HG03378 (cell line): ENCODE results near the gene RETREG1.

Source experiments
- ATAC-seq: cut with Tn5 transposase; IDR thresholded peaks from one replicate; pipeline ENCODE4 v1.9.1; 2021; ENCODE audit warnings: mild to moderate bottlenecking, moderate library complexity; ENCODE audit not compliant: unreplicated experiment

Gene RETREG1

DNA sequence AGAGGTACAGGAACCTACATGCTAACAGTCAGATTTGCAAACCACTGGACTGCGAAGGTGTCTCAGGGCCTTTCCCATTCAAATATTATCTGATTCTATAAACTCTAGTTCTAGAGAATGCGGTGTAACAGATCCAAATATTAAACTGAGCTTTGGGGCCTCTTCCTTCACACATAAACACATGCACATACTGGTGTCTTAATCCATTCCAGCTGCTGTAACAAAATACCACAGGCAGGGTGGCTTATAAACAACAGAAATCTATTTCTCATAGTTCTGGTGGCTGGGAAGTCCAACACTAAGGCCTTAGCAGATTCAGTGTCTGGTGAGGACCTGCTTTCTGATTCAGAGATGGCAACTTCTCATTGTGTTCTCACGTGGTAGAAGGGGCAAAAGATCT, 30.2 kb downstream of the RETREG1 start:
- ATAC-seq: peak; percentile 42

DNA sequence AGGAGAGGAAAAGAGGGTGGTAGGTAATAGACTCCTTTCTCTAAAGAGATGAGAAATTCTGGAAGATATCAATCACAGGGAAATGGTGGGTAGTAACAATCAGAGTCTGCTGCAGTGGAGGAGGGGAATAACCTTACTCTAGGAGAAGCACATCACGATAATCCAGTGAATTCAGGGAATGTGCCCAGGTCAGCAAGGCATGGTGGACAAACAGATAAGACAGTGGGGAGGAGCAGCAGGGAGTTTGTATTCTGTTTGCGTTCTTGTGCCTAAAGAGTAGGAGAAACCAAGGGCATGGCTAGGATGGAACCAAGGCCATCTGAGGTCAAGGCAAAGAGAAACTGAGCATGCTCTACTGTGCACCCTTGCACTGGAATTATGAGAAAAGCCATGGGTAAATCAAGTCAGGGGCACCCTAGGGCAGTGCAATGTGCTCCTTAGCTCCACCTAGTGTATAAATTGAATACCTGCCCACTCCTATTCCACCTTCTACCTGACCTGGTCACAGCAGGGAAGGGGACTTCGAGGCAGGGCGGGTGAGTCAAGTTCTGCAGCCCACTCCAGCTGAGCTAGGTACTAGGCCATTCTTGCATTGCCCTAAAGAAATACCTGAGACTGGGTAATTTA, 31.6 kb downstream of the RETREG1 start:
- ATAC-seq: peak; percentile 42

DNA sequence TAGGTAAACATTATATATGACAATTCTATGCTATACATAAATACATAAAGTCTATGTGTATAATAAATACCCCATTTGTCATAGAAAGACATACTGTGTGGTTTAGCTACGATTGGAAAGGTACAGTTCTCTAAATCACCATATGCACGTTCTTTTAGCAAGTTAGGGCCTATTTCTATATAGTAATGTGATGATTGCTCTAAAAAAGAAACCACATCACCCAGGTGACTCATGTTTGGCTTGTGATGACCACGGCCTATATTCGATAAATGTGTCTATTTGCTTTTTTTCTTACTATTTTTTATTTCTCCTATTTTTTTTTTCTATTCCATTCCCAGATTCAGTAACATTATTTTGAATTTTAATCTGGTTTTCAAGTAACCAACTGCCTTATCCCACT, 34.7 kb downstream of the RETREG1 start:
- no peak for ATAC-seq

DNA sequence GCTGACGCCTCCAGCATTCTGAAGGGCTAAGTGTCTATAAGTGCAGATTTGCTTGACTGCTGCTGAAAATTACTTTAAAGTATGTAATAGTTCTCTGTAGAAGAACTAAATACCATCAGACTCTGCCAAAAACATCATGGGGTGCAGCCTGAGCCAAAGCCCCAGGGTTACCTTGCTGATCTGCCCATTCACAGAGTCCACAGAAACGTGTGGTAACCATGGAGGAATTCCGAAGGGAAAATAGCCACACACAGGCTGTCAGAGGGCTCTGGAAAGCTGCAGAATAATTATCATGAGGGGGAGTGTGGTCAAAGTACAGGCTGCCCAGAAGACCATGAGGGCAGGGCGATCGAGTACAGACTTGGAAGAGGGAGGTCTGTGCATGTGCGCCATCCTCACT, 36.4 kb downstream of the RETREG1 start:
- ATAC-seq: no peak

DNA sequence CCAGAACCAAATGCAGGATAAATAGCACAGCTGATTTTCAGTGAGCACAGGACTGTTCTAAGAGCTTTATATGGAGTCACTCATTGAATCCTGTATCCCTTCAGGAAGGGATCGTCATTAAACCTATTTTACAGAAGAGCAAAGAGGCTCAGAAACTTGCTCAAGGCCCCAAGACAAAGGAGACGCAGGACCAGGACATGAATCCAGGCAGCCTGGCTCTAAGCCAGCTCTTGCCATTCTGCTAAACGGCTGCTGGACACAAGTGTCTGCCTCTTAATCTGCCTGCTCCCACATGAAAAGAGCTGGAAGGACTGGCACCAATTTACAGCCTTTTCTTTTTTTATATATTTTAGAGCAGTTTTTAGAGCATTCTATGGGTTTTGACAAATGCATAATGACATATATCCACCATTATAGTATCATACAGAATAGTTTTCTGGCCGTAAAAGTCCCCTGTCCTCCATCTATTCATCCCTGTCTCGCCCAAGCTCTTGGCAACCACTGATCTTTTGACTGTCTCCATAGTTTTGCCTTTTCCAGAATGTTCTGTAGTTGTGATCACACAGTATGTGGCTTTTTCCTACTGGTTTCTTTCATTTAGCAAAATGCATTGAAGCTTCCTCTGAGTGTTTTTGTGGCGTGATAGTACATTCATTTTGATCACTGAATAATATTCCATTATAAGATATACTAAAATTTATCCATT, 37.5 kb downstream of the RETREG1 start:
- ATAC-seq: no peak

DNA sequence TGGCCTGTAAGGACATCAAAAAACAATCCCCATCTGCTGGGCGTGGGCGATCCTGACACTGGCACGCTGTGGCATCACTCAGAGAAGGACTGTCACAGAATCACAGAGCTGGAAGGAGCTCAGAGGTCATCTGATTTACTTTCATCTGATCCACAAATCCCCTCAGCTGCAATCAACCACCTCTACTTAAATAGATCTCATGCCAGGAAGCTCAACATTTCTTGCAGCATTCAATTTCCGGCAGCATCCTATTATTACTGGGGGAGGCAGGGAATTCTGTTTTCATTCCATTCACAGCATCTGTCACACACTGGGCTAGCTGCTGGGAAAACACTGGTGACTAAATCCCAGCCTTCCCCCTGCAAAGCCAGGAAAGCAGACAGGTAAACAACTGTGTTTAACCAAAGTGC, 38.3 kb downstream of the RETREG1 start:
- no peak for ATAC-seq

DNA sequence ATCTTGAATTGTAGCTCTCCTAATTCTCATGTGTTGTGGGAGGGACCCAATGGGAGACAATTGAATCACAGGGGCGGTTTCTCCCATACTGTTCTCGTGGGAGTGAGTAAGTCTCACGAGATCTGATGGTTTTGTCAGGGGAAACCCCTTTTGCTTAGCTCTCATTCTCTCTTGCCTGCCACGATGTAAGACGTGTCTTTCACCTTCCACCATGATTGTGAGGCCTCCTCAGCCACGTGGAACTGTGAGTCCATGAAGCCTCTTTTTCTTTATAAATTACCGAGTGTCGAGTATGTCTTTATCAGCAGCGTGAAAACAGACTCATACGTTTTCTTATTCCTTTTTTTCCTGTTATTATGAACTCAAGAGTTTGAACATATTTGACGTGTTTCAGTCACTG, 39.1 kb downstream of the RETREG1 start:
- no peak for ATAC-seq

DNA sequence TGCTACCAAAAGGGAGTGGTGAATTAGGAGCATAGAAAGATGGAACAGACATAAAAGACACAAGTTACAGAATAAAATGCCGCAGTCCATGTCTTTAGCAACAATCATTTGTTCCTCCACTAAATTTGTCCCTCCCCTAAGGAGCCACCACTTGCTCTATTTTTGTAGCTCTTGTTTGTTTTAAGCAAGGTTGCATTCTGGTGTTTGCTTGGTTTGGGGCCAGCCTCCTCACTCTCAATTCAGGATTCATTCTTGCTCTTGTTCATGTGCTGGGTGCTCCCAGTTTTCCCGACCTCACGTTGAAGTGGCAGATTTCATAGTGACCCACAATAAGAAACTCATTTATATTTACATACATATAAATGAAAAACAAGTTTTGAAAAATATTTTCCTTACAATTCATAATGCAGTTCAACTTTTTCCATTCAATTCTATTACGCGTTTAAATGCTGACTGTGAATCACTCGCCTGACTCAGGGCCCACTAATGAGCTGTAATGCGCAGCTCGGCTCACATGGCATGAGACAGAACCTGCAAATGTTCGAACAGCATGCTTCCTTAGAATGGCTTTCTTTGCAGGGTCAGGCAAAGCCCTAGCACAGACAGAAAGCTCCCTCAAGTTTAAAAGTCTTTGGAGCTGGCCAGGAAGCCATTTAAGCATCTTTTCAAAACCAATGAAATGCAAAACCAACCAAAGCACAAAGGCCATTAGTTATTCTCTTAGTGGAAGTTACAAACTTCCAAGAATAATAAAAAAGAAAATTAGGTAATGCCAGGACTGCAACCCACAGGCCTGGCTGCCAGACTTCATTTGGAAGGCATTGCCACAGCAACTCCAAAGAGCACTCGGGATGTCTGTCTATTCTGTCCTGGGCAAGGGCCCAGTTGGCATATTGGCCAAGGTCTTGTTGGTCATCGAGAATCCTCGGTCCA, 41.7 kb downstream of the RETREG1 start:
- no peak for ATAC-seq

DNA sequence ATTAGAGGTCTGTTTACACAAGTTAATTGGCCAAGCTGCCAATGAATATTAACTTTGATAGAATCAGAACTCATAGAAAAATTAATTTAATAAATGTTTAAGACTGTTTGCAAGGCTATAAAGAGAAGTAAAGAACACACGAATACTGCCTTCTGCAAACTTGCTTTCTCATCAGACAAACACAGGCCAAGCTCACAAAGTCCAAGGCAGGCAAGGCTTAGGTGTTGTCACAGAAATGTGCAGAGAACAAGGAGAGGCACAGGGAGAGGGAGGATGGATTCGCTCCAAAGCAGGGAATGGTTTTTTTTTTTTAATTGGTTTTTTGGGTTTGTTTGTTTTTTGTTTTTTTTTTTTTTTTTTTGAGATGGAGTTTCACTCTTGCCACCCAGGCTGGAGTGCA, 43.4 kb downstream of the RETREG1 start:
- ATAC-seq: no peak

DNA sequence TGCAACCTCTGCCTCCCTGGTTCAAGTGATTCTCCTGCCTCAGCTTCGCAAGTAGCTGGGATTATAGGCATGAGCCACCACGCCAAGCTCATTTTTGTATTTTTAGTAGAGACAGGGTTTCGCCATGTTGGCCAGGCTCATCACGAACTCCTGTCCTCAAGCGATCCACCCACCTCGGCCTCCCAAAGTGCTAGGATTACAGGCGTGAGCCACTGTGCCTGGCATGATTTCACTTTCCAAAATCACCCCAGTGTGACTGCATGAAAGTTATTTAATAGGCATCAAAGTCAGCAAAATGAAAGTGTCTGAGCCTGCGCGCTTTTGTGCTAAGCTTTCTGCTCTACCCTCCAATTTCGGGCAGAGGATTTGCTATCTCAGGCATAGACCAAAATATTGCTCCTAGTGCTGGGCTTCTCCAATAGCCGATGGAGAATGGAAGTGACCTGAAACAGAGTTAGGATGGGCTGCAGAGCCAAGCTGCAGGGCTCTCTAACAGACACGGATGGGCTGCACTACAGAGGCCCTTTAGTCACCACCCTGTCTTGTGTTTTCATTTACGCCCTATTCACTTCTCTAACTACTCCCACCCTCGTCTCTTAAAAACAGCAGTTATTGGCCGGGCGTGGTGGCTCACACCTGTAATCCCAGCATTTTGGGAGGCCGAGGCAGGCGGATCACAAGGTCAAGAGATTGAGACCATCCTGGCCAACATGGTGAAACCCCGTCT, 44.3 kb downstream of the RETREG1 start:
- ATAC-seq: no peak

DNA sequence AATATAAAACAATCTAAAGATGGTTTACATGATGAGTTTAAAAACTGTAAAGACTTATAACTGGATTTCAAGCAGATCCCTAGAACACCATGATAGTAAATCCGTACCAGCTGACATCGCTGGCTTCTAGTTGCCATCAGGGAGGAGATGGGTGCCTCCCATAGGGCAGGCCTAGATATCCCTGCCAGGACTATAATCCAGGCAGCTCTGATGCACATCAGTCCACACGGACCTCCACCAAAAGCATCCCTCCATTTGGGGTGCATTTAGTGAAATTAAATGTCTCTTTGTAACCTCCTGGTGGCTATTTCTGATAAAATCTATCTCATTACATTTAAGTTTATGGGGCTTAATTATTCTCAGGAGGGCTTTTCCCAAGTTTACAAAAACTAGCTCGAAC, 45.8 kb downstream of the RETREG1 start:
- no peak for ATAC-seq

DNA sequence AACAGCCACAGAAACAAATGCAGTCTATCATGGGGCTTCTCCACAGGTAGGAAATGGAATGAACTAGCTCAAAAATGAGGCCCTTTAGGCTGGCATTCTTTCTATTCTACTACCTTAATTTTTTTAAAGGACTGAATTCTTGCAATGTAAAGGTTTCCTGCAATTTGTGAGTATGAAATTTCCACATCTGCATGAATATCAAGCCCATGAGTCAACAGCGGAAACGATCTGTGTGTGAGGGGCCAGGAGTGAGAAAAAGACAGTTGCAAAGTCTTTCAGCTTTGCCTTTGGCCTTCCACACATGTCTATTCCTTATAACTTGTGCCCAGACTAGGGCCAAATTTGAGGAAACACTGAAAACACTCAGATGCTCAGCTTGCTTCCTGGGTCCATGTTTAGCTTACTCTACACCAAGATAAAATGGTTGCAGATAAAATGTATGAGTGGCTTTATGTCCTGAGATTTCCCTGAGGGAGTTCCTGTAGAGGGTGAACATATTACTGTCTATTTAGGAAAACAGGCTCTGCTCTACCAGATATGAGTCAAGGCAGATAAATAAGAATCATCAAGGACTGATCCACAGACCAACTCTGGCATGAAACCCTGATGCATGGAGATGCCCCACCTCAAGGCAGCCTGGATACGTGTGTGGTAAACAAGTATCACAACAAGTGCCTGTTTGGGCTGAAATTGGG, 46.5 kb downstream of the RETREG1 start:
- ATAC-seq: no peak

DNA sequence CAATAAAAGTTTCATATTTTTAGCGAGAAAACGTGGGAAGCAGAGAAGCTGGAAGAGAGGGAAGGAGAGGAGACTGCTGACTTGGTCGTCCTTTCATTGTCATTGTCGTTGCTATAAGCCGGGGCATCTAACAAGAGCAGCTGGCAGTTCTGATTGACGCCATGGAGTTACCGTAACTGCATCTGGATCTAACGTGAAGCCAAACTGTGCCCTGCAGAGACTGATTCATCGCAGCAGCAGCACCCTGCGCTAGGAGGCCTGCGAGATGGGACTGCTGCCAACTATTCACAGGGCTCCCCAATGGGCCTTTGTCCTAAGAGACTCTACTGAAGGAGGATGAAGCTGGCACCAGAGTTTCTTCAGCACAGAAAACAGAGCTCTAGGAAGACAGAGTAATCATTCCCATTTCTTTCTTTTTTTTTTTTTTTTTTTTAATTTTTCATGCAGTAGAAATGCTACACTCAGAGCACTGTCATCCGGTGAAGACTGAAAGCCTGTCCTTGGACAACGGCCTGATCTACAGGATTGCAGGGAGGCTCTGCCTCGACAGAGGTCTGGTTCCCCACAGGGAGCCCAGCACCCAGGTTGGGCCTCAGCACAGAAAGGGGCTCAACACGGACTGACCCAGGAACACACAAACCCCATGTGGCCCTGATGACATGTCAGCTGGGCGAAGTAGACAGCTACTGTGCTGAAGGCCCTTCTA, 47.8 kb downstream of the RETREG1 start:
- ATAC-seq: no peak

DNA sequence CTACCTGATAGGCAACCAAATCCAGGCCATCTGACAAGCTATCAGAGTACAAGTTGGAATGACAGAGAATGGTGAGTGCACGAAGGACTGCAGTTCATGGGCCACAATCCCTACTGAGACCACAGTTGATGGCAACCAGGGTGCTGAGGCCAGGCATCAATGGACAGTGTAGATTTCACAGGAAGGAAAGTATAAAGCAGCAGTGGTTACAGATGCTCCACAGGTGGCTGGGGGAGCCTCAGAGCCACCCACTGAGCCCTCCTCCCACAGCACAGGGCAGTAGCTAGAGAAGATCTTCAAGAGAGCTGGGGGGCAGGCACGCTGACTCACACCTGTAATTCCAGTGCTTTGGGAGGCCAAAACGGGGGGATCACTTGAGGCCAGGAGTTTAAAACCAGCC, 49.4 kb downstream of the RETREG1 start:
- no peak for ATAC-seq

DNA sequence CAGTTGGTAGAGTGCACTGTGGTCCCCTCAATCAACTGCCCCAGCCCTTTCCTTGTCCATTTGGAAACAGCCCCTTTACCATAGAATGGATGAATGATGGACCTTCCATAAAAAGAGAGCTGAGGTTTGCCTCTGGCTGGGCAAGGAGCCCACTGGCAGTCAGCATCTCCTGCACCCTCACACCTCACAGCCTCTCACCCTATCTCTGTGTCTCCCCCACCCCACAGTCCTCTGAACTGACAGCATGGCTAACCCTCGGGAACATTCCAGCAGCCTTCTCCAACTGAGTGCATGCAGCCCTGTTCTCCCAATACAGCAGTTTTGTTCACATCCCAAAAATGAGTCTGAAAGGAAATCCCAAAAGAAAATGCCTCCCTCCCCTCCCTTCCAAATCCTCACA, 51.7 kb downstream of the RETREG1 start:
- no peak for ATAC-seq

DNA sequence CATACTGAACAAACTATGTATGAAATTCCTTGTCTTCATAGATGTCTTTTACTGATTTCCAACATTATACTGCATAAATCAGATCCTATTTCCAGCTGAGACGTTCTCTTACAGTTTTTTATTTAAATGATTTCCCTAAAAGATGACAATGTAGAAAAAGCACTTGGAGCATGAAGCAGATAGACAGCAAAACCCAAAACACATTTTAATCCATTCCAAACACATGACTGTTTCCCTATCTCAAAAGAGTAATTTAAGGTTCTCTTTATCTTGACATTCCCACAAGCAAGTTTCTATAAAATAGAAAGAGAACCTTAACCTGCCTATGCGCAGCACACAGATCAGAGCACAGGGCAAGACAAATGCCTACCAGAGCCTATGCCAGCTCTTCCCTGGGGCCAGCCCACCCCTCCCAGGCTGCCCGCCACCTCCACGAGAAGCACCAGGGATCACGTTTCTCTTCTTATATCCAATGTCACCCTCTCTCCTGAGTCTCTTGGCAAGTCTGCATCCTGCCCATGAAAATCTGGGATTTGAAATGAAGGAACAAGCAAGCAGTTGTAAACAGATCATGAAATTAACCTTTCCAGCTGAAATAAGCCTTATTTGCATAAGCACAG, 52.4 kb downstream of the RETREG1 start:
- no peak for ATAC-seq

DNA sequence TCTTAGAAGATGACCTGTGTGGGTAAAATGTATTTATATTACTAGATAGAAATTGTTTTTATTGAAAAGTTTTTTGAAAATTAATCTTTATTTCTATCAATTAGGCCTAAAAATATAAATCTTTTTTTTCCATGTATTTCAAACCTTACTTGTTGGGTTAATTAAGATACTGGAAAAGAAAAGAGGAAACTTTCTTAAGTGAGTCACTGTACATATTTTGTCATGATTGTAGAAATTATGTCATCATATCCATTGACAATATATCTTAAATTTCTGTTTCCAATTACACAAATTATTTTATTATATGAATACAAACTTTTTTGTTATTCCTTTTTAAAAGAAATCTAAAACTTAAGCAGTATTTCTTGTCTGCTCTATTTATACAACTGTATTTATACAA, 53.1 kb downstream of the RETREG1 start:
- ATAC-seq: no peak

DNA sequence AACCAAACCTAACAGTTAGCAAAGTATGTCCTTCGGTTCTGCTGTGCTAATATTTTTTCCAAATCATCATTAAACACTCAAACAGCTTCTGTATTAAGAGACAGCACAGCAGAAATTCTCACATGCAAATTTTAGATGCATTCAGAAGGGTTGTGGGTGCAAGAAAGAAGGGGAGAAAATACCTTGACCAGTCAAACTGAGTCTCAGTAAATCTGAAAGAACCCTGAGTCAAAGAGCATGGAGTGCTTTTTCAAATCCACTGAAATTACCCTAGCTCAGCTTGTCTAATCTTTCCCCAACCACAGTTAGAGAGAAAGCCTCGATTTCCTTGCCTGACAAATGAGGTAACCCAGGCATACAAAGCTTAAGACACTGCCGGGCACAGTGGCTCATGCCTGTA, 55.1 kb downstream of the RETREG1 start:
- no peak for ATAC-seq

DNA sequence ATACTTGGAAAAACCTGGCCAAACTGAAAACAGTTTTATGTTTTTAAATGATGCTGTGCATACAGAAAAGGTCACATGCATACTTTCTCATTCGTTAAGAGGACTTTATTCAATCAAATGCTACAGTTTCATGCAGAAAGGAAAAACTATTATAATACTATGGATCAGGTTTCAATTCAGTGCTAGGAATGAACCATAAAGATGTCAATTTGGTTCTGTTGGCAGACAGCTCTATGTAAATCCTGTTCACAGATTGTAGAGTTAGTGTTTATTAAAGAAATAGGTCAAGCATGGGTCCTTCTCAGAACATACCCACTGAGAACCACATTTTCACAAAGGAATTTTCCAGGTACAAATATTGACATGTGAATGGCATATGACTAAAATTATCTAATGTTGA, 57.1 kb downstream of the RETREG1 start:
- no peak for ATAC-seq
